Measurements from ENCODE around the gene PTCD2. TPM values are rescaled to one million over a fixed set of nuclear protein-coding genes. Genes with fewer than 3 reads are reported as not detected.

The PTCD2 gene
- 8.7 to 13.4 TPM (median 10.8 TPM) in 5 replicates for total RNA-seq (2022; extraction: Qiagen RNA extraction; ENCODE audit: low read depth)

DNA sequence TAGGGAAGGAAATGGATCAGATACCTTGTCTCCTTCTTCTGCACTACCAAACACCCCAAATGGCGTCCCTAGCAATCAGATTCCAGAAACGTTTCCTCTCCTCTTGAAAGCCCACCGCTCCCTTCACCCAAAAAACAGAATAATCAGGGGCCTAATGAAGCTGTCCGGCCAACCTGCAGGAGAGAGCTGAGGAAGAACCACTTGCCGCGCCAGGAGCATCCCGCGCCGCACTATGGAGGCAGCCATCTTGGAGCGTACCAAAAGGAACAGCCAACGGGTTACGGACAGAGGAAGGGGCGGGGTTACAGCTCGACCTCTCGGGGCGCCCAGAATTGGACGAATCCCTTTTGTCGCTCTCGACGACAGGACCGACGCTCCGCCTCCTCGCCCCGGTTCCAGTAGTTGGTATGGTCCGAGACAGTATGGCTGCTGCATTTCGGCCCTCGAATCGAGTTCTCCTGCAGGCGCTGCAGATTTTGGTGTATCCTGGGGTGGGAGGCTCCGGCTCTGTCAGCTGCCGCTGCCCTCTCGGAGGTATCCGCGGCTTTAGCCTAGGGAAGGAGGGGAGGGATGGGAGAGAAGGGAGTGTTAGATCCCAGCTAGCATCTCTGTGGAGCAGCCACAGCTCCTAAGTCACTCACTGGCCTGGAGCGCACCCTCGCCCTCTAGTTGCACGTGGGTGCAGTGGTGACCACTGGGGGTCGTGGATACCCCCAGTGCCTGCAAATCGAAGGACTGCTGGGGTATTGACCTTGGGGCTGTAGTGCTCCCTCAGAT is at the start of gene PTCD2, which contains the start of gene MRPS27:
Gene PTCD2 (plus strand): TSS at position 398 of the 777 bp plus-strand sequence. CDS start 10 bp downstream, at position 408.
Gene MRPS27 (minus strand): TSS at position 265 of the 777 bp plus-strand sequence. CDS start 19 bp downstream, at position 246.

Other genes with a start within 250 kb of the PTCD2 start
- gene MAP1B, start 212.9 kb upstream of the PTCD2 start, total RNA-seq (2022; extraction: Qiagen RNA extraction; ENCODE audit: low read depth): 45.2 to 66.8 TPM (median 59.2 TPM) in 5 replicates
- gene MRPS27, start 133 bp upstream of the PTCD2 start, total RNA-seq (2022; extraction: Qiagen RNA extraction; ENCODE audit: low read depth): 56.3 to 64.6 TPM (median 63.5 TPM) in 5 replicates
- not detected in 5 replicates for gene ZNF366, start 187.0 kb downstream of the PTCD2 start, total RNA-seq (2022; extraction: Qiagen RNA extraction; ENCODE audit: low read depth)